Eye (tissue), 1 donor: ENCODE measurements around the gene PLXNA4.
A peak's percentile ranks its signal among the peaks of the same experiment; 100 is the strongest.

Experiments
- DNase-seq: peaks from one replicate; pipeline ENCODE4 v3.0.0-alpha.2; 2015

The PLXNA4 gene

DNA sequence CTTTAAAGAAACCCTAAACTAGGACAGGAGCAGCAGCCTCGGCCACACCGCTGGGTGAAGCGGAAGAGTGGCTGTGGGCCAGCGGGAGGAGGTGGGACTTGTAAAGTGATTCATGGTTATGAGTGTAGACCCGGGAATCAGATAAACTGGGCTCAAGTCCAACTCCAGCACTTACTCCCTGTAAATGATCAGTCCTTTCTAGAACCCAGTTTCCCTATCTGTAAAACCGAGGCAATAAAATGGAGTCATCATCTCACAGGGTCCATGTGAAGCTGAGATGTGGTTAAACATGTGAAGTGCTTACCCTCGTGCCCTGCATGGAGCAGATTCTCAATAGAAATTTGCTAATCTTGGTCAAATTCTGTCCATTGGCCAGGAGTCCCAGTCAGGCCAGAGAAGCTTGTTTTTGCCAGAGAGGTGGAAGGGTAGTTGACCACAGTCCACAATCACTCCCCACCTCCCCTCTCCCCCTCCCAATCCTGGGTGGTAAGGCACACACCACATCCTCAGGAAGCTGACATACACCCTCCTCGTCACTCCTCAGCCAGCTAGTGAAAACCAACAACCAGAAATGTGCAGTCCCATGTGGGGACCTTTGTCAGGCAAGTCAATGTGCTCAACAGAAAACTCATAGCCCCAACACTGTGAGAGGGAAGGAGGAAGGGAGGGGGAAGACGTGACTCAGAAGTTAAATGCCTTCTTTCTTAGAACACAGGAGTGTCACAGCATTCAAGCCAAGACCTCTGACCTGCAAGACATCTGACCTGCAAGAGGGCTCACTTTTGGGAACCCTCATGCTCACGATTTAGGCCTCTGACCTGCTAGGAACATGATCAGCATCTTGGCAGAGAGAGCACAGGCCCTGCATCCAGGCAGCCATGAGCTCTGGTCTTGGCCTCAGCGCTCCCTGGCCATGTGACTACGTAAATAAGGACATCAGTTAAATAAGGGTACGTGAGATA, 145.1 kb downstream of the PLXNA4 start:
- DNase-seq, result no peak

DNA sequence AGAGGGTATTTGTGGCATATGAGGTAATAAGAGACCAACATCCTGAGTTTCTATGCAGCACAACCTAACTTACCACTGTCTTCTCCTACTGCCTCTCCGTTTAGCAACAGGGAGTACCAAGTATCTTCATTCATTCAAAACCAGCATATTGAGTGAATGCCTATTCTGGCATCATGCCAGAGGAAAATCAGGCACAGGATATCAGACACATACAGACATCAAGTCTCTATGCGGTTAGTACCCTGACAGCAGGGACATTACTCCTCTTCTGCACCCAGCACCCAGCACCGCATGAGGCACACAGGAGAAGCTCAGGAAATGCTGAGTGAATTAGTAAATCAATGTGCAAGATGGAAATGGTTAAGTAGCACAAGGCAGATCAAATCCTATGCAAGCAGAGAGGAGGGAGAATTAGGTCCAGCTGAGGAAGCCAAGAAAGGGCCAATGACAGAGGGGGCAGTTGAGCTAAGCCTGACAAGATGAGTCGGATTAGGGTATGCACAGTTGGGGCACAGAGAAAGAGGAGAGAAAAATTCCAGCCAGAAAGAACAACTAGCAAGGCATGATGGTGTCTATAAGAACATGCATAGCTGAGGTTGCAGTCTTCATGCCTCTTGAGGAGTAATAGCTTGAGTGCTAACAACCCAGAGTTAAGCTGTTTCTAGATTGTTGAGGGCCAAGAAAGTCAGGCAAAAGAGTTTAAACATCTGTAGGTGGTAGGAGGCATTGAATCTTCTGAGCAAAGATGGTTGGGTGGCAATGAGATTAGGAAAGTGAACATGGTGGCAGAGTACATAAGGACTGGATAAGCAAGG, 146.0 kb downstream of the PLXNA4 start:
- DNase-seq, result no peak

DNA sequence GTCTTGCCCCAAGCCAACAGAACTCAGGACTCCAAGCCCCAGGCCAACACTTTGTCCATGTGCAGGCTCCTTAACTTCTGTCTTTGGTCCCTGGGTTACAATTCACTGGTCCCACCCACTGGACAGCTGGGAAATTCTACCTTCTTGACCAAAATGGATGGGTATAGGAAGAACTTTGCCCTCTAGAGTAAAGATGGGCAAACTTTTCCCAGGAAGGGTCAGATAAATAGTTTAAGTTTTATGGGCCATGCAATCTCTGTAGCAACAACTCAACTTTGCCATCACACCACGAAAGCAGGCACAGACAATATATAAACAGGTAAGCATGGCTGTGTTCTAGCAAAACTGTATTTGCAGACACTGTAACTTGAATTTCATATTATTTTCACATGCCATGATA, 147.1 kb downstream of the PLXNA4 start:
- no peak for DNase-seq

DNA sequence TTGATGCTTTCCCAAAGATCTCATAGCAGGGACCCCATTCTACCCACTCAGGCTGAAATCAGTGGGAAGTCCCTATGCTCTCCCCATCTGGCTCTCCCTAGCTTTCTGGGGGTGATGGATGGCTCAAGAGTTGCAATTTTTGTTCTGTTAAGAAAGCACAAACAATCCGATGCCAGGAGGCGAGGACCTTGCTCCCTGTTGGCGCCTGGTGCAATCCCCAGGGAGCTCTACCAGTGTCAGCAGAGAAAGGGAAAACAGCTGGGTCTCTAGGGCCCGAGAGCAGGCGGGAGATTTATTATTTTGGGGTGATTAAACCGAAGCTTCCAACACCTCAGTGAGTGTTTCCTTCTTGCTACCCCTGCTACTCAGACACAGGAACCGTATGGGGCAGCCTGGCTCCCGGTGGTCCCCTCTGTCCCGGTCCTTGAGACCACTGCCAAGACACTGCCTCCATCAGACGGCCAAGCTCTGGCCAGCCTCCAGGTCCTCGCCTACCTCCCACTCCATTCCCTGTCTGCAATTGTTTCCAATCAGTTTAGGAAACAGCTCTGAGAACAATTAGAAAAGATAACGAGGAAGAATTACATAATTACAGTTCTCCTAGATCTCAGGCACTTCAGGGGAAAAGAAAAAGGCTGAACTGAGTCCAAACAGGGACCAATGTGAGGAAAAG, 147.9 kb downstream of the PLXNA4 start:
- no peak for DNase-seq

DNA sequence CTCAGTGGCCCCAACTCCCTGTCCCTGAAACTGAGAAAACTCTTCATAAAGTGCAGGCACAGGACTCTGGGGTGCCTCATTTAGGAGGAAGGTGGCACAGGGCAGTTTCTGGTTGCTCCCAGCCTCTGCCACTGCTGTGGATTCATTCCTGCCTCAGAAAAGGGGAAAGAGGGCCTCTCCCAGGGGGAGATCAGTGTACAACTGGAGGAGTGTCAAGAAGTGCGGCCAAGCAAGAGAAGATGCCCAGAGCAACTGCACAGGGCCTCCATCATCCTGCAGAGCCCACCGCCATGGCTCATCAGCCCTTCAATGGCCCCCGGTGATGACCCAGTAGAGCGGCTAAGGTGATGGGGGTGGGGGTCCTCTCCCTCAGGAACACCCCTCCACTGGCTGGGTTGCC, 150.3 kb downstream of the PLXNA4 start:
- peak; percentile 78 for DNase-seq

DNA sequence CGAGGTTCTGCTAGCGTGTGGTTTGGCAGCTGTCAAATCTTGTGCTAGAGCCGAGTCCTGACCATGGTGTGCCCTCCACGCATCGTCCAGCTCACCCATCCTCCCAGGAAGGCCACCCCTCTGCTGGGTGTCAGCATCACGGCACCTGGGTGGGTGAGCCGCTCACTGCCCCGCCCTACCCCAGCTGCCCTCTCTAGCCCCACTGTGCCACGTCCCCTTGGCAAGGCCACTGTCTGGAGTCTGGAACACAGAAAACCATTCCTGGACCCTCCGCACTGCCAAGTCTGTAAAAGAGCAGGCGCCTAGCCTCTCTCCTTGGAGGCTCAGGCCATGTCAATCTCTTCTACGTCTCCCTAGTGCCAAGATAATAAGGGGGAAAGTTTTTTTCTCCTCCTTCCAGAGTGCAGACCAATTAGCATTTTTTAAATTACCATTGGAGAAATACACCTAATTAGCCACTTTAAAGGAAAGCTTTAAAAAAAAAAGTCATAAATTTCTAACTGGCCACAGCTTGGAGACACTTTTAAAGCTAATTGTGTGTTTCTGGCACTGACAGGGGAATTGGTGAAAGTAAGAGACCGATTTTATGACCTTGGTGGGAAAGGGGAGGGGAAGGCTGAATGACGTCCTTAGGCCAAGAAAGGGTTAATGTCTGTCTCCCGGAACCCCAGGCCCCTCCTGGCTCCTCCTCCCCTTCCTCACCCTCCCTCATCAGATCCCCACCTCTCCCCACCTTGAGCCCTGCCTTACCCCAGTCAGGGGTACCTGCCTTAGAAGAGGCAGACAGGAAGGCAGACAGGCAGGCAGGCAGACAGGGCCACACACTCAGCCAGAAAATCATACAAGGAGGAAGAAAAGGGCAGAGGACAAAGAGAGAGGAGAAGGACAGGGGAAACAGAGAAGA, 151.2 kb downstream of the PLXNA4 start:
- no peak for DNase-seq

DNA sequence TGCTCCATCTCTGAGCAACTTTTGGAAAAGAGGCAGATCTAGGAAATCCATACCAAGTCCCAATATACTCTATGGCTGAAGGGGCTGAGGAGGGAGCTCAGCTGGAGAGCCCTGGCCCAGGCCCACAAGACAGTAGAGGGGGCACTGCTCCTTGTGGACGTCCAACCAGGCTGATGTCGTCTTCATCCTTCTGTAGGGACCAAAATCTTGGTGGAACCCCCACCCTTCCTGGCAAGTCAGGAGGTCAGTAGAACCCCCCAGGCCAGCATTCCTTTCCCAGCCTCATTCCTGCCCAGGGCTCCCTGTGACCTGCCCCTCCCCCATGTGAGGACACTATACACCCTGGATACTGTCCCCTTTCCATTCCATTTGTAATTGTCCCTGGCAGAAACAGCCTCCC, 152.0 kb downstream of the PLXNA4 start:
- DNase-seq, result no peak

DNA sequence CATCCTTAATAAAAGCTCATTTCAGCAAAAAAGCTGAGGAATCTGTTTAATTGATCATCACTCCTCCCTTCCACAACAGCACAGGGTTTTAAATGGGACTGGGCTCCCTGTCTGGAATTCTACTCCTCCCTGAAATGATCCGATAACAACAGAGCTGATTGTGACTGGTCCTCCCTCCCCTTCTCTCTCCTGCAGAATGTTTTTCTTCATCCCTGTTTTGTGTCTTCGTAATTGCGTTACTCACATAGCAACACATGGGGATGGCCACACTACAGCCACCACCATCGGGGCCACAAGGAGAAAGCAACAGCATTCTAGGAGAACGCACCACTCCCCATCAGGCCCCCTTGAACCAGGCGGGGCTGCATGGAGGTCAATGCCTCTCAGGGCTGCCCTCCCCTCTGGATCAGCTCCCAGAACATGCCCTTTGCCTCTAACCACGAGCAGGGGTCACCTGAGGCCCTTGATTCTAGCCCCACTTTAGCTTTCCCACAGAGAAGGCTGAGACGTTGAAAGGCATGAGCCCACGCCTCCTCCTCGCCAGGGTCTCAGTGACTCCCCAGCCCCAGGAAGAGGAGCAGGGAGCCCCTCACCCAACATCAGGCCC, 152.6 kb downstream of the PLXNA4 start:
- no peak for DNase-seq

DNA sequence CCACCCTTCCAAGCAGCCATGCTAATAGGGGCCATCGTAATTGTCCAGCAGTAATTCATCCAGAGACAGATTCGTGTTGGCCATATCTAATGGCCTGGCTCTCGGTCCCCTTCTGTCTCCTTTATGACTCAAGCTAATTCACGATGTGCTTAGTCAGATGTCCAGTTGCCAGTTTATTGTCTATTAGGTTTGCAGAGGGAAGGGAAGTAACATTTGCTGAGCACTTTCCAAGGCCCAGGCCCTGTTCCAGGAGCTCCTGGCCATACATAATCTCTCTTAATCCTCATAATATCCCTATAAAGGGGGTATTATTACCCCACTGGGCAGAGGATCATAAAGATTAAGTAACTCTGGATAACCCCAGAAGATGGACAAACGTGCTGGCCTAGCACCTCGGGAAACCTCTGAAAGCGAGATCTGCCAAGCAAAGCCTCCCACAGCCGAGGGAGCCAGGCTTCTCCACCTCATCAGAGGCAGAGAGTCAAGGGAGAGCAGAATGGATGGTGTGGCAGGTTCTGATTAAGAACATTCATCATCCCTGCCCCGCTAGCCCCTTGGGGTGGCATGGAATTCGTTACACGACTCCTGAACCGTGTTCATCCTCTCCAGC, 153.7 kb downstream of the PLXNA4 start:
- no peak for DNase-seq

DNA sequence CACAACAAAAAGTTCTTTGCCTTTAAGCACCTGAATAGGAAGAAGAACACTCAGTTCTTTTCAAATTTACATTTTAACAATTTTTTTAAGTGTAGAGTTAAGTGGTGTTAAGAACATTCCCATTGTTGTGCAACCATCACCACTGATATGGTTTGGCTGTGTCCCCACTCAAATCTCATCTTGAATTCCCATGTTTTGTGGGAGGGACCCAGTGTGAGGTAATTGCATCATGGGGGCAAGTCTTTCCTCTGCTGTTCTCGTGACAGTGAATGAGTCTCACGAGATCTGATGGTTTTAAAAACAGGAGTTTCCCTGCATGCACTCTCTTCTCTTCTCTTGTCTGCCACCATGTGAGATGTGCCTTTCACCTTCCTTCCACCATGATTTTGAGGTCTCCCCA, 155.7 kb downstream of the PLXNA4 start:
- DNase-seq, result no peak

DNA sequence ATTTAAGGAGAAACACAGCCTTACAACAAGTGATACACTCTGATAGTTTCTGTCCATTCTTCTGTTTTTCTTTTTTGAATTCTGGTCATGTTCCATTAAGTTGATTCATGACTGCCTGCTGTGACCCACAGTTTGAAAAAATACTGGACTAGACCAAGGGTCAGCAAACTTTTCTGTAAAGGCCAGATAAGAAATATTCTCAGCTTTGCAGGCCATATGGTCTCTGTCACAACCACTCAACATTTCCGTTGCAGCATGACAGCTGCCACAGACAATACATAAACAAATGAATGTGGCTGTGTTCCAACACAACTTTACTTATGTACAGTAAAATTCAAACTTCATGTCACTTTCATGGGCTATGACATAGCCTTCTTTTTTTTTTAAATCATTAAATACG, 156.7 kb downstream of the PLXNA4 start:
- DNase-seq, result peak; percentile 72

DNA sequence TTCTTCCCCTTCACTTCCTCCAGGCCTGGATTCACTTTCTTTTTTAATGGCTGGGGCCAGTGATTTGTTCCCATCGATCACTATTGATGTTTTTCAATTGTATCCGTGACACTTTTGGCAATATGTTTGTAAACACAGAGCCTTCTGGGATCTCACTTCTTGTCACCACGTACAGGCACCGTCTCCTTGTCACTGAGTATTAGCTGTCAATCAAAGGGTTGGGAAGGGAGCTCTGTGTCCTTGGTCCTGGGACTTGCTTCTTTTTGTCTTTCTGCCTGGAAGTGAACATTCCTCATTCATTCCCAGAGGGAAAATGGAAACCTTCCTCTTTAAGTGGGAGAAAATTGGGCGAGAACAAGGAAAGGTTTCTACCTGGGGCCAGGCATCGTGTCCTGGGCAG, 157.4 kb downstream of the PLXNA4 start:
- DNase-seq, result no peak

DNA sequence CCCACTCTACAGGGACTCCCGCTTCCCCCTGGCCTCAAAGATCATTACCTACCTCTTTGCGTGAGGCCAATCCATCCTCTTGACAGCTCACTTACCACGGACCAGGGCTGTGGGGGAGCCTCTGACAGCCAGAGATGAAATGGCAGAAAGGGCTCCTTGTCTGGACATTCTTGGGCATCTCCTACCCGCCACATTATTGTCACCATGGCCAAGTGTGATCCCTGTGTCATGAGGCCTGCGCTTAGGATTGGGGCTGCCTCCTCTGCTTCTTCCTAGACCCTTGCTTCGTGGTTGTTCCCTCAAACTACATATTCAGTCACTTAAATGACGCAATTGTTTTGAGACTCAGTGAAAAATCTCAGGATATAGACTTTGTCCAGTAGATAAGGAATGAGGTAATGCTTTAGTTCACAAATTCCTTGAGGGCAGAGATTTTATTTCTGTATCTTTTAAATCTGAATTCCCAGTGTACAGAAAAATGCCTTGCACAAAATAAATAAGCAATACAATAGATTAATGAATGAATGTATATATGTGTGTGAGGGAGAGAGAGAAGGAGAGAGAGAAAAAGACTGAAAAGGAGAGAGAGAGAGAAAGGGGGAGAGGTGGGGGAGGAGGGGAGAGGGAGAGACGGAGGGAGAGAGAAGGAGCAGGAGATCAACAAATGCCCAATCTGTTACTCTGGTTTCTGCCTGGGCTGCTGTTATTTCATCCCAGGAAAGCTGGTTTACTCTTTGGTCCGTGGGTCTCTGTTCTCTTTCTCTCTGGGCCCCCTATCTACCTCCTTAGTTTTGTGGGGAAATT, 159.0 kb downstream of the PLXNA4 start:
- DNase-seq, result no peak

DNA sequence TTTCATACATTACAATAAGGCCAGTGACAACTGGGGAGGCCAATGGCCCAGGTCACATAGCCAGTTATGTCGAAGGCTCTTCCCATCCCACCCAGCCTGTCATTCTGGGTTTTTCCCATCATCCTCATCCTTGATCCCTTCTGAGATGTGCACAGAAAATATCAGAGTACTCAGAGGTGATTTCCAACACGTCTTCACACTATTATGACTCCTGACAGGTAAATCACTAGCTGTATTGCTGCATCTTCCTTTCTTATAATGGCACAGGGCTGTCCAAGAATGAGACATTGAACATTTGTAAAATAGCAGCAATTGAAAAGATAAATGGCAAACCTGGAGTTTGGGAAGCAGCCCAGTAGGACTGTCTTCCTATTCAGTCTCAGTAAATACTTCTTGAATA, 159.9 kb downstream of the PLXNA4 start:
- no peak for DNase-seq

DNA sequence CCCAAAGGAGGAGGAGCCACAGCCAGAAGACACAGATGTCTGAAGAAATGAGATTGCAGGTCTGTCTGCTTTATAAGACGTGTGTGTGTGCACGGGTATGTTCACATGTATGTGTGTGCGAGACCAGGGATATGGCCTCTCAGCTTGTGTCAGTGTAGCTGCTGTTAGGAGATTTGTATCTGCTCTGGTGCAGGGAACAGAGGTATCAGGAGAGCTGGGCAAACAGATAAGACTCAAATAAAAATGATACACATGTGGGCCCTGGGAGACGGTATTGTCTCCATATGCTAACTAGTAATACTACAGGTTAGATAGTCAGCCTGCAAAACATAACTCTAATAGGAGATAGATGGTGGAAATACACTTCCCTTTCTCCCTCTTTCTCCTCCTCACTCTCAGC, 161.0 kb downstream of the PLXNA4 start:
- DNase-seq, result no peak

DNA sequence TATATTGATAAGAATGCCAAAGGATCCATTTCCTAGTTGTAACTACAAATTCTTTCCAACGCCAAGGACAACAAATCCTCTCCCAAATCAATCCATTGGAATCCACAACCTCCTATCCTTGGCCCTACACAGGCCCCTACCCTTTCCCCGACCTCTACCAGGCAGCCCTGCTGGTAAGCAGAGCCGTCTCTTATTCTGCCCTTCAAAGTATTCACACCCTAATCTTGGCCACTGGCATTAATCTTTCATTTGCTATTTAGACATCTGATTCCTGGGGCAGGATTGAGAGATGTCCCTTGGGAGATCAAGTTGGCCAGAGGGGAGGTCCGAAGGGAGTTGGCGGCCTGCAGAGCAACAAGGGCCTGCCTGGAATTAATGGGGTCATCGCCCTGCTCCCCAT, 161.4 kb downstream of the PLXNA4 start:
- no peak for DNase-seq

DNA sequence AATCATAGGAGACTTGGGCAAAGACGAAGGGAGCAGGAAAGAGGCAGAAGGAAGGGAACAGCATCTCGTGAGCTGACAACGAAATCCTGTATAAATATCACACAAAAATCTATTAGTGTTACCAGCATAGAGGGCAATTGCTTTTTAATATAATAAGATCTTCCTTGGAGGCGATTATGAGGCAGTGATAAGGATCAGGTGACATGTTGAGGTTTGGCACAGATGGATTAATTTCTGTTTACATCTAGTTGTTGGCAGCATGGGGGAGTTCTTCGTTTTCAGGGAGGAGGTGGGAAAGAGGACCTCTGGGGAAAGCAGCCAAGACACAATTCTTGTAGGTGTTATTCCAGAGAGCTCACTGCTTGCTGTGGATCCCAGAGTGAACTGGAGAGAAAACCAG, 163.8 kb downstream of the PLXNA4 start:
- no peak for DNase-seq

DNA sequence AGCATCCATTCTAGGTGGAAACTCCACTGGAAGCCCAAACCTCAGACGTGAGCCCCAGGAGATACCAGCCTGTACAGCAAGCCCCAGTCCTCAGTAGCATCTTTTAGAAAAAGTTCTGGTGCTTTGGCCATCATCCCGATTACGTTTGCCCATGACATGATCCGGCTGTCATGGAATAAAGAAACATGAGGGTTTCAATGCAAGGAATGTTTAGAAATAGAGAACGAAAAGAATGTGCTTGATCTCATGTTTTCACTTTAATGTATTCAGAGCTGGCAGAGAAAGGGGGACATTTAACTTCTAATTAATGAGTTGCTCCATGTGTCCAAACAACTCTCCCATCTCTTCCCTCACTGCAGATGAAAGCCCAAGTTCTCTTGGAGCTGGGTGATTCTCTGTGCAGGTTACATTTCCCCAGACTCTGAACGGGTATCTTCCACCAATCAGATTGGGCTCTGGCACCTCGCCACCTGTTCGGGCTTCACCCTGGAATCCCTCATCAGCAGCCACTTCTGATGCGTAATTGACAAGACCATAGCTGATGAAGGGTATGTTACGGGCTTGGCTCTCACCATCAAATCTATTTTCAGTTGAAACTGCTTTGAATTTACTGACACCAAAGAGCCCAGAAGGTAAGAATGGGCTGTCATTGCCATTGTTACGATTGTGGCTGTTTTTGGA, 165.3 kb downstream of the PLXNA4 start:
- no peak for DNase-seq

DNA sequence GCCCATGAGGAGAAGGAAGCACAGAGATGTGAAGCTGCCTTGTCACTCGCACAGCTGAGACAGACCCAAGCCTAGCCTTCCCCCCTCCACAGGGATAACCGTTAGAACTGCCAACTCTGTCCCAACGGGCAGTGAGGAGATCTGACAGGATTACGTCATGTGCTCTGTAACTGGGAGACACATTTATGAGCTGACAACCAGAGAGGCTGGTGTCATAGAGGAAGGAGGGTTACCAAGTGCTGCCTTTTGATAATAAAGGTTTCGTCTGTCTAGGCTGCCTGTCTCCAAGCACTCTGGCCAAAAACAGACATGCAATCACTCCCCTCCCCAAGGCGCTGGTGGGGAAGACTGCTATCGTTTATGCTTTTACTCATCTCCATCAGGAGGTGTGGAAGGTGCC, 165.9 kb downstream of the PLXNA4 start:
- DNase-seq, result no peak

DNA sequence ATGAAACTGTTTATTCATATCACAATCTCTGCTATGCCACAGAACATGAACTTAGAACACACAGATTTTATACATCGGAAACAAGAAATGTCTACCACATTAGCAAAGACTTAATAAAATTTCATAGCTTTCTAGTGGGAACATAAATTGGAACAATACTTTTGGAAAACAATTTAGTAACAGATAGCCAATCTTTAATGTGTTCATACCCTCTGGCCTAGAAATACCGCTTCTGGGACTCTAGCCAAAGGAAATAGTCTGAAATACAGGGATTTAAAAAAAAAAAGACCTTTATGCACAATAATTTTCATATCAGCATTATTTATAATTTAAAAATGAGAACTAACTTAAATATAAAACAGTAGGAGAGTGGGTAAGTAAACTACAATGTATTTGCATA, 168.5 kb downstream of the PLXNA4 start:
- peak; percentile 55 for DNase-seq
